ENCODE measurements around the gene CD40LG.

CD40LG gene

DNA sequence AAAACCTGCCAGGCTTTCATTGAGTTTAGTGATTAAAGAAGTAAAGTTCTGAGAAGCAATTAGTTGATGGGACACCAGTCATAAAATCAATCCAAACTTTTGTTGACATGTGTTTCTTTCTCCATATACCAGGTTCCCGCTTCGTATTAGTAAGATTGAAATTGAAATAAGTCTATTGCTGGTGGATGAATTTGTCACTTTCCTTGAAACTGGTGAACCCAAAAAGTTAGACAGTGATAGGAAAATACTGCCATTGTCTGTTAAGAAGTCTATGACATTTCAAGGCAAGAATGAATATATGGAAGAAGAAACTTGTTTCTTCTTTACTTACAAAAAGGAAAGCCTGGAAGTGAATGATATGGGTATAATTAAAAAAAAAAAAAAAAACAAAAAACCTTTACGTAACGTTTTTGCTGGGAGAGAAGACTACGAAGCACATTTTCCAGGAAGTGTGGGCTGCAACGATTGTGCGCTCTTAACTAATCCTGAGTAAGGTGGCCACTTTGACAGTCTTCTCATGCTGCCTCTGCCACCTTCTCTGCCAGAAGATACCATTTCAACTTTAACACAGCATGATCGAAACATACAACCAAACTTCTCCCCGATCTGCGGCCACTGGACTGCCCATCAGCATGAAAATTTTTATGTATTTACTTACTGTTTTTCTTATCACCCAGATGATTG lies at the start of gene CD40LG:
TSS of gene CD40LG (plus strand) at position 482 of the 684 bp plus-strand sequence. CDS start at position 573, 91 bp downstream.
- no peak for DNase-seq

DNA sequence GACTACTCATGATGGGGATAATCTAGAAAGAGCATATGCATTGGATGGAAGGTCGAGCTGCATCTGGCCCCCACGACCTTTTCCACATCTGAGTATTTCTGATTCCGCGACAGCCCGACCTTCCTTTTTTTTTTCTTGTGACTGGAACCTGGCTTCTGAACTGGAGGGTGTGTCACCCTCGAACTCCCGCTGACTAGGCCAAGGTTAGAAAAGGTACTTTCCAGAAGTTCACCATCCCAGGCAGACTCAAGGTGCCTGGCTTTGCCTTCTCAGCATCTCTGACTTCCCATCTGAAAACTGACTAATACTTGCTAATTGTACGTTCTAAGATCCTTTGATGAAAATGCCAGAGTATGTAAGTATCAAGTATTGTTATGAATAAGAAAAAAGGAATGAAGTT lies 49.3 kb upstream of the CD40LG start:
- DNase-seq = no peak

DNA sequence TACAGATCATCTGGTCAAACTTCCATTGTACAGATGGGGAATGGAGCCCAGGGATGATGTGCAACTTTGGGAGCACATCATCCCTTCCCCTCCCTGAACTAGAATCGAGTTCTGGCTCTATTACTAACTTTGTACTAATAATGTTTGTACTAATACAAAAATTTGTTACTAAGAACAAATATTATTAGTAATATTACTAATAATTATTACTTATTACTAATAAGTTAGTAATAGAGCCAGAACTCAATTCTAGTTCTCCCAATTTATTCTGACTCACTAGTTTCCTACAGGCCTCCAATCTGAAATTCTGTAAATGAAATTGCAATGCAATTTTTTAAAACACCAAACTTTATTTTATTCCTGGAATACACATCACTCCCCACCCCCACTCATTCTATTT lies 47.9 kb upstream of the CD40LG start:
- no peak for DNase-seq

DNA sequence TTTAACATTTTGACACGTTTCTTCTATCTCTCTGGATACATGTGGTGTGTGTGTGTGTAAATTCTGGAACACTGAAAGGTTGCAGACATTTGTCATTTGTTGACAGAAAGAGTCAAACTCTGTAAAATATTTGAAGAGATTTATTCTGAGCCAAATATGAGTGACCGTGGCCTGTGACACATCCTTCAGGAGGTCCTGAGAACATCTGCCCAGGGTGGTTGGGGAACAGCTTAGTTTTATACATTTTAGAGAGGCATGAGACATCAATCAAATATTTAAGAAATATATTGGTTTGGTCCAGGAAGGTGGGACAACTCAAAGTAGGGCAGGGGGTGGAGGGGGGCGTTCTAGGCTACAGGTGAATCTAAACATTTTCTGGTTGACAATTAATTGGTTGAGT lies 40.7 kb upstream of the CD40LG start:
- no peak for DNase-seq

DNA sequence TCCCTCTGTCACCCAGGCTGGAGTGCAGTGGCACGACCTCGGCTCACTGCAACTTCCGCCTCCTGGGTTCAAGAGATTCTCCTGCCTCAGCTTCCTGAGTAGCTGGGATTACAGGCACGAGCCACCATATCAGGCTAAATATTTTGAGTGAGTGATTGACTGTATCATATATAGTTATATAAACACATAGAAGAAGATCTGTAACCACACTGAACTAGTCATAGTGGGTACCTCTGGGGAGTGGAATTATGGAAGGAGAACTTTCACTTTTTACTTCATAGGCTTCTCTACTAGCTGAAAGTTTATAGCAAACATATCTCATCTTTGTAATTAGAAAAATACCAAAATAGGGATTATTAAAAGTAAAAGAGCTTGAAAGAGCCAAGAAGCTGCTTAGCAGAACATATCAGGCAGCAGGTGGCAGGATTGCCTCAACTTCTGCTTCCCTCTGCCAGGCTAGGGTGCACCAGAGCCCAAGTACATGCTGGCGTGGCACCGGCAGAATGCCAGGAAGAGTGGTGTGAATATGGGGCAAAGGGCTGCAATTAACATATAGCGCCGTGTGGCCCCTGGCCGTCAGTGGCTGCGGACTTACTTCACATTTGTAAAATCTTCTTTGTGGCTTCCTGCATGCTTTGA lies 39.5 kb upstream of the CD40LG start:
- DNase-seq = peak in 24 of 51 donors; percentile 0 to 35 (median 2)

DNA sequence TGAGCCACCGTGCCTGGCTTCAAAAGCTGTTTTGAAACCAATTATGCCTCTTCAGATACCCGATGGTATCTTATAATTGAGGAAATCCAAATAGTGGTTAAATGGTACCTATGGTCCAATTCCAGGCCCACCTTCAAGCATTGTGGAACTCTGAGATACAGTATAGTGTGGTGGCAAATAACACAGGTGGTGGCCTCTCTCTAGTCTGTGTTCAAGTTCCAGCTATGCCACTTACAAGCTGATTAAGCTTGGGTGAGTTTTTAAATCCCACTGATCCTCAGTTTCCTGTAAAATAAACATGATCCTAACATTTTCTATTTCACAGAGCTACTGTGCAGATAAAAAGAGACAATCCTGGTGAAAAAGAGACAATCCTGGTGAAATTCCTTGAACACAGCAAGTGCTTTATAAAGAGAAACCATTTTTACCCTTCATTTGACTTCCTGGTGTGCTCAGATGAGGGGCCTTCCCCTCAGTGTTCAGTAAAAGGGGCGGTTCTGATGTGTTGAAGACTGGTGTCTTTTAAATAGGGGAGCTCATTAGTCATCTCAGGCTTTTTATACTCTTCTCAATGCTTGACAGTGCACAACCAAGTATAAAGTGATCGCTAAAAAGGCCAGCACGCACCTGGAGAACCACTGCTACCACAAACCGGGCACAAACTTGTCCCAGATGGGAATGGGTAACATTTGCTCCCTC lies 30.8 kb upstream of the CD40LG start:
- no peak for DNase-seq

DNA sequence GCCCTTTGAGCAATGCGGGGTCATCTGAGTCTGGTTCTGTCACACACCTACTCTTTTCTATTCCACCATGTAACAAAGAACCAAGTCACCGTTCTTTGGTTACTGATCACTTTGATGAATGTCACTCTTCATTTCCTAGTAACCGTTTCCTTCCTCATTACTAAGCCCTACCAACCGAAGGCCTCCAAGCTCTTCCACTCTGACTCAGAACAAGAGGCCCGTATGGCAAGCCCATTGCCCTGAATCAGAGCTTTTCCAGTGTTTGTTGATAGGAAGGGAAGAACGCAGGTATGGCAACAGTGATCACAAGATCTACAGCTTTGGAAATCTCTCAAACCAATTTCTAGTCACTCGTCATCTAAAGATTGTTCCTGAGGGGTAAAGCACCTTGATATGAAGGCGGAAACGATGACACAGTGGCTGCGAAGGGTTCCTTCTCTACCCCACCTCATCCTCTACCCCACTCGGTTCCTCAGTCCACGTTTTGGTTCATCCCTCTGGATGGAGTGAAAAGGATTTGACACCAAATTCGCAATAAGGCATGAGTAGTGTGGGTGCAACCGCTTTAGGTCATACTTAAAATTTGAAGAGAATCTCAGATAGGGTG lies 28.0 kb upstream of the CD40LG start:
- DNase-seq = no peak

DNA sequence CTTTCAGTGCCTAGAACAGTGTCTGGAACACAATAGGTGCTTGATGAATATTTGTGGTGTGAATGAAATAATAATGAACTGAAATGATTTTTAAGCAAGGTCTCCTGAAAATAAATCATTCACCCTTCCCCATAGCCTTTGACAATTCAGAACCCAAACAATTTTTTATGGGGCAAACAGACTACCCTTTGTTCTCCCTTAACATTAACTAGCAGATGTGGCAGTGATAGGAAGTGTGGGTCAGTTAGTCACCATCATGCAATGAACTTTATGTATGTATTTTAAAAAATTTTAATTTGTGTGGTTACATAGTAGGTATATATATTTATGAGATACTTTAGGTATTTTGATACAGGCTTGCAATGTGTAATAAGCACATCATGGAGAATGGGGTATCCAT lies 27.2 kb upstream of the CD40LG start:
- no peak for DNase-seq

DNA sequence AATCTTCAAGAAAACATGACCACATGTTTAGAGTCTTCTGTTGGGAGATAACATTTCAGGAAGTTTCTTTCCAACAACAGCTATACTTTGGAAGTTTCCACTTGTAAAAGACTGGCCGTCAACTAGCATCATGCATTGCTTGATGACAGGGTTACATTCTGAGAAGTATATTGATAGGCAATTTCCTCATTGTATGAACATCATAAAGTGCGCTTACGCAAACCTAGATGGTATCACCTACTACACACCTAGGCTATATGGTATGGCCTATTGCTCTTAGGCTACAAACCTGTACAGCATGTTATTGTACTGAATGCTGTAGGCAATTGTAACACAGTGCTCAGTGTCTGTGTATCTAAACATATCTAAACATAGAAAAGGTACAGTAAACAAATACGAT lies 25.4 kb upstream of the CD40LG start:
- DNase-seq = no peak

DNA sequence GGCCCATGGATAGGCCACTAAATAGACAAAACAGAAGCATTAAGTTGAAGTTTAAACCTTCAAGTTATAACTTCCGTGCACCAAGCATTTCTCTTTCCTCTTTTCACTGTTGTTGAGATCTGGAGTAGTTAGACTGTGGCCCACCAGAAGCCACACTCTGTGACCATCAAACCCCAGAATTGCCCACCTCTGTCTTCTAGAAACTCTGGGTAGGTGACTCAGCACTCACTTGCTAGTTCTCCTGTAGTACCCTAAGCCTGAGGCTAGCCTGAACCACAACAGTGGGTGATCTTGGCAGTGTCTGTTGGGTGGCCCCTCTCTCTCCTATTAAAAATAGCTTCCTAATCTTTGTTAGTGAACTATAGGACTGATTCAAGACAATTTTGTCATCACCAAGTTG lies 24.6 kb upstream of the CD40LG start:
- no peak for DNase-seq

DNA sequence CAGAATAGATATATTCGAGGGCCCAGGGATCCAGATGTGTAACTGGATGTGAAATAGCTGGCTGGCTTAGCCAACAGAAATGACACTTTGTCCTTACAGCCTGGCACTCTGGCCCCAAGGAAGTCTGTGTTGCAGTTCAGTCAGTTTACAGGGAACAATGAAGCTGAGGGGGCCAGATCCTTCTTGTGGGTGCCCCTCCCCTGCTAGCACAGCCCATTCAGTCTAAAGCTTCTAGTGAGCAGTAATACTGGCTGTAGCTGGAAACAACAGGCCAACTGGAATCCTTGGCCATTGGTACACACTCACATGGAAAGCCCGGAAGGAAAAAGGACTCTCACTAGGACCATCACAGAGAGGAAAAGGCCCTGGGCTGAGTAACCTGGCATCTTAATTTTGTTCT lies 22.7 kb upstream of the CD40LG start:
- no peak for DNase-seq

DNA sequence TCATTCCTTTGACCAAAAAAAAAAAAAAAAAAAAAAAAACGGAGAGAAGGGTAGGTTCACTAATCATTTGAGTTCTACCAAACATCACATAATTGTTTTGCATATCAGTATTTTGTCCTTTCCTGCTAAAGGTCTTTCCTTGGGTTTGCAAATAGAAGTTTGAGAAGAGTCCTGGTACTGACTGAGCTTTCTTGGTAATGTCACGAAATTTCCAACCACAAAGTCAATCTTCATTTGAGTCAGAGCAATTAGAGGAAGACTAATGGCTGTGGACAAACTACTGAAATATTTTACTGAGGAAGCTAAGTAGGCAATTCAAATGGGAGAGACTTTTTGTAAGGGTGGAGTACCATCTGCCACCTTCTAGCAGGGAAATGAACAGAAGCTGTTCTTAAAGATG lies 21.7 kb upstream of the CD40LG start:
- DNase-seq = no peak

DNA sequence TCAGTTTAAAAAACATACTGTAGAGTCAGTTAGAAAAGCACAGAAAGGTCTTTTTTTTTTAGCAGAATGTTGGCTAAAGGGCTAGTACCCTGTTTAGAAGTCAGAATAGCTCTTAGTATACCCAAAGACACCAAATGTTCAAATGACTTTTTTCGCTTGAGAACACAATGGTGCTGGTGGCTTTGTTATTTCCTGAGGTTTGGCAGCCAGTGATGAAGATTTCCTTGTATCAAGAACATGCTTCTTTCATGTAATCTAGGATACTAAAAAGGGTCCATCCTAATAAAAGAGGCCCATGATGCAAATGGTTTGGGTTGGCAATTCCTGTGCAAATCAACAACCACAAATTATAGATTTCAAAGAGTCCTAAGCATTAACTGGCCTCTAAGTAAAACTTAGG lies 21.1 kb upstream of the CD40LG start:
- no peak for DNase-seq

DNA sequence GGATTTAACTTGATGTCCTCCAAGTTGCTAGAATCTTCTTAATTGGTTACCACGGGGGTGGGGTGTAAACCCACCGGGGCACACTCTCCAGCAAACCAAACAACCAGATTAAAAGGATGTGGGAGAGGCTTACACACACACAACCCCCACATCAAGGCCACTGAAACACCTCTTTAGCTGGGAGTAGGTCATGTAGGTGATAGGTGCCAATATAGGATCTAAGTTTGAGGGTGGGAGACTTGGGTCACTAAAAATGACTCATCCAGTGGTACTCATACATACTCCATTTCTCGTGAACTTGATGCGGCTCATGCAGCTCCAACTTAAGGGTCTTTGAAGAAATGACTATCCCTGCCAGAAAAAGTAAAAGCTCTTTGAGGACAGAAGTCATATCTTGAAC lies 20.5 kb upstream of the CD40LG start:
- DNase-seq = no peak

DNA sequence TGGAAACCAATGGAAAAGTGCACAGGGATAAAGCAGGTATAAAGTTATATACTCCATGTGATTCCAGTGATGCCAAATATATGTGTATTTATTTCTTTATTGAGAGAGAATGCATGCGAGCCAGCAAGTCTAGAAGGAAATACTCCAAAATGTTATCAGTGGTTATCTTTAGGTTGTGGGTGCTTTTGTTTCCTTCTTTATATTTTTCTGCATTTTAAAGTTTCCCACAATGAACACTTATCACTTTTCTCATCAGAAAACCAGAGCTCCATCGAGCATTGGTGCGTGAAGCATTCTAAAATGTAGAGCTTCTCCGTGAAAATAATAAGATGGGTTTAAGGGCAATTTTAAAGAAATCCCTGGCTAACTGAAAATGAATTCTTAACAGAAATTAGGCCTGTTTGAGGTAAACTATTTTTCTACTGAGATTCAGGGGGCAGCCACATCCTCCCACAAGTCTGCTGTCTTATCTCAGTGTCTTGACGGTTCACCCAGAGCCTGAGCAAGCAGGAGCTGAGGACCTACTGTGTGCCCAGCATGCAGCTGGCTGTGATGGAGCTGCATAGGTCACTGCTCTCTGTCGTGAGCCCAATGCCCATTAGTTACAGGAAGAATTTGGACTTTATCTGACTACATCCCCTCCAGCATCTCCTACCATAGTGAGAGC lies 18.7 kb upstream of the CD40LG start:
- DNase-seq = no peak

DNA sequence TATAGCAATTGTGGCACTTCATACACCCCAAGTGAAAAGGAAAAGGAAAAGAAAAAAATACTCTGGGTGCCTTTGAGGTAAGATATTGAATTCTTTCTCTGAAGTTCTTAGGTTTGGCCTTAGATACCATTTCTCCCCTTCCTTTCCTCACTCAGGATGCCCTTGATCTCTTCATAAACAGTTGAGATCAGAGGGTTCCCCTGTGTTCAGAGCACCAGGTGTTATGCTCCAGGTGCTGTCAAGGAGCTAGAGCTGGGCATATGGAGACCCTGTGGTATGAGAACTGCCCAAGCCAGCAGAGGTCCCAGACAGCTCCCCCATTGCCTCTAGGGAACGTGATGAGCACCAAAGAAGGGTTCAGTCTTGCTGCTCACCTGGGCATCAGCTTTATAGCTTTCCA lies 17.1 kb upstream of the CD40LG start:
- DNase-seq = no peak

DNA sequence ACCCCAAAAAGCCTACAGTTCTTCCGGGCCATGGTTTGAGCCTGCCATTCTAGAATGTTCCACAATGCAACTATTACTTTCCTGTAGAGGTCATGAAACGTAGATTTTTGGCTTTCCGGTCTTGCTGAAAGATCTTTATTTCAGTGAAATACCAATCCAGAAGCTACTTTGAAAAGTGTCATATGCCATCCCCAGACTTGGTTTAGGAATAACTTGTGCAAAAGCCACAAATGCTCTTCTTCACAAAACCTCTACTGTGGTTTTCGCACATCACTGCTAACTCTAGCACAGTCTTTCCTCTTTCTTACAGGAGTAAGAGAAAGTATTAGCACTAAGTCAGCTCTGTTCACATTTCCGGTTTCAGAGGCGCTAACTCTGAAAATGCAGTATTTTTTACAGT lies 12.7 kb upstream of the CD40LG start:
- peak in 1 of 51 donors; percentile 0 for DNase-seq

DNA sequence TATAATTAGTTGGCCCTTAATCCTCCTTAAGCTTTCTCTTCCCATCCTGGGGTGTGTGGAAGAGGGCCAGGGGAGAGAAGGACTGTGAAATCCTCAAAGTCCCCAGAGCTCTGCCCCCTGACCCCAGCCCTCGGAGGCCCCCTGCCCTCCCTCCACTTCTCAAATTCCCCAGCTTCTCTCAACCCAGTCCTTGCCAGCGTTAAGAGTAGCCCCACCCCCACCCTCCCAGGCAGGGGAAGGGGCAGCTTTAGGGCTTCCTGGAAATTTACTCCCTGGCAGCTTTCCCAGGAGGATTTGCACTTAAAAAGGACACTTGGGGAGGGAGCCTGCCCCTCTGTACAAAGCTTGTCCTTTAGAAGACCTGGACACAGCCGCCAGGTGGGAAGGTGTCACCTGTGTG lies 11.8 kb upstream of the CD40LG start:
- DNase-seq = peak in 1 of 51 donors; percentile 0

DNA sequence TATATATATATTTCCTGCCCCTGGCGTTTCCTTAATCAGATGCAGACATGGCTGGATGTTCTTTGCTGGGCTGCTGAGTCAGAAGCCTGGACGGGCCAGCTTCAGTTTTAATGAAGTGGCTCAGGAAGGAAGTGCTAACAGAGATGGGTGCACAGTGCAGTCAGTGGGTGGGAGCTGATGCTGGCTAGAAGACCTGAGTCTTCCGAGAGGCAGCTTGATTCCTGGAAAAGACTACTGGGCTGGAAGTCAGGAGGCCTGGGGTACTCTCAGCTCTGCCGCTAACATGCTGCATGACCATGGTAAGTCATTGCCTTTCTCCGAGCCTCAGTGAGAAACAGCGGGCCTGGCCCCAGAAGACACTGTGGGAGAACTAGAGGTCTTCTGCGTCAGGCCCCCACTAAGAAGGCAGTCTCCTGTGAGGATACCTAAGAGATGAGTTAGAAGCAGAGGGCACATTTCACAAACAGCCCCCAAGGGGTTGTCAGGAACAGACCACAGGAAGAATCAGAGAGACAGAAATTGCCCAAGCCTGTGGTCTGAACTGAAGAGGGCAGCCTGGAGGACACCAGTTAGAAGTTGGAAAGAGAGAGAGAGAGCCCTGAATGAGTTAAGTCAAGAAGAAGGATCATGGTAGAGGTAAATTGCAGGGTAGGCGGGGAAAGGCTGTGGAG lies 8.3 kb upstream of the CD40LG start:
- no peak for DNase-seq

DNA sequence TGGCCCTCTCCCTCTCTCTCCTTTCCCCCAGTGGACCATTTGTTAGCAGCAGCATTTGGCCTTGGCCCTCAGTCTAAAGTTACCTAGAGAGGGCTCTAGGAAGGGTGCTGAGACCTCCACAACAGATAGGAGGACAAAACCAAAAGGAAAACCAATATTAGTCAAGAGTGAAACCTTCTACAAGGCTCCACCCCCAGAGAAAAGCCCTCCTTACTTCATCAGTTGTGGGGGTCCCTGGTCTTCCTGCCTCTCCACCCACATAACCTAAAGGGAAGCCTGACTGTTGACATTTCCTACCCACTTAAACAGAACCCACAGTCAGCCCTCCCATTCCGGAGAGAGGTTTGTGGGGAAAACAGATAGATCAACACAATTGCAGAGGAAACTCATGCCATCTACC lies 4.7 kb upstream of the CD40LG start:
- DNase-seq = no peak

DNA sequence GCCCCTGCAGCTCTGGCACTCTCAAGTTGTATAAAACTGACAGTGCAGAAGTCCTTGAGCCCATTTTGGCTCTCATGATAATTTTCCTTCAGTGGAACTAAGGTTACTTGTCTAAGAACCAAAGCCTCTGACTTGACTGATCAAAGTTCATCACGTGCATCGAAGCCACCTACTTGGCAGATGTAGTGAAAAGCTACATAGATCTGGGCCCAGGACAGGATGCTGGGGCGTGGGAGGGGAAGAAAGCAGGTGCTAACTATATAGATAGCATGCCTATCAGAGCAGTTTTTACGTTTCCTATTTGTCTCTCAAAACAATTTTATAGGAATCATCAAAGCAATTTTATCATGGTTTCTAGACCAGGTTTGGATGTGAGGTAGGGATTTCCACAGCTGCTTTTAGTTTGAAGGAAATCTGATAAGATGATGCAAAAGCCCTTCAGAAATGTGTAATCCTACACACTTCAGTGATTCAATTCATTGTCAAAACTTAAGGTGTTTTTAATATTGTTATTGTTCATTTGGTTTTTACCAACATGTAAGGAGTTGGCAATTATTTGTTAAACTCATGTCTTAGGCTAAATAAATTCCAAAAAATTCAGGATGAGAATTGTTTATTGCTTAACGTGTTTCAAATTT lies 1.2 kb upstream of the CD40LG start:
- DNase-seq = no peak

Data from hypothalamus (tissue), 51 donors.